Skeletal muscle tissue (tissue), 5 donors: ENCODE results near the gene SNX1. TPM values are rescaled to one million over a fixed set of nuclear protein-coding genes. Genes with fewer than 3 reads are reported as not detected.

ENCODE experiments used
- H3K27ac ChIP-seq: one replicate; pipeline ENCODE4 v1.7.0; 2013; ENCODE audit warnings: mild to moderate bottlenecking, low read depth, low read length, inconsistent platforms
- H3K27me3 ChIP-seq, 3 donors: one replicate each; pipeline ENCODE4 v1.7.0; 2013; ENCODE audit warnings: low read length in 3 of 3; ENCODE audit not compliant: control insufficient read depth in 3 of 3, insufficient read depth in 3 of 3
- H3K36me3 ChIP-seq, 3 donors: one replicate each; pipeline ENCODE4 v1.7.0; 2013; ENCODE audit warnings: low read length in 3 of 3; ENCODE audit not compliant: control insufficient read depth in 3 of 3, insufficient read depth in 3 of 3
- H3K4me1 ChIP-seq, 3 donors: one replicate each; pipeline ENCODE4 v1.7.0; 2013; ENCODE audit warnings: low read length in 3 of 3, mild to moderate bottlenecking in 3 of 3; ENCODE audit not compliant: control insufficient read depth in 3 of 3, insufficient read depth in 3 of 3
- H3K4me3 ChIP-seq, 3 donors: one replicate each; pipeline ENCODE4 v1.7.0; 2013; ENCODE audit warnings: low read length in 3 of 3
- H3K9ac ChIP-seq, 3 donors: one replicate each; pipeline ENCODE4 v1.7.0; 2013; ENCODE audit warnings: low read length in 3 of 3, mild to moderate bottlenecking in 3 of 3, moderate library complexity in 2 of 3, low read depth in 1 of 3
- H3K9me3 ChIP-seq, 3 donors: one replicate each; pipeline ENCODE4 v1.7.0; 2013; ENCODE audit warnings: low read length in 3 of 3; ENCODE audit not compliant: control insufficient read depth in 3 of 3
- small RNA-seq: library from RNA; depleted of rRNA; stranded (forward); fragments of <200 nt; gene quantifications from one replicate; pipeline ENCODE3, GENCODE V24; 2014
- total RNA-seq: library from RNA; depleted of rRNA; stranded (reverse); fragments of >200 nt; gene quantifications from one replicate; pipeline ENCODE4 v1.2.3, GENCODE V29; 2014
- donor health status: Osteomylitis.

Gene SNX1
- total RNA-seq, 1 donor from 2014 or later = 26.6 TPM

DNA sequence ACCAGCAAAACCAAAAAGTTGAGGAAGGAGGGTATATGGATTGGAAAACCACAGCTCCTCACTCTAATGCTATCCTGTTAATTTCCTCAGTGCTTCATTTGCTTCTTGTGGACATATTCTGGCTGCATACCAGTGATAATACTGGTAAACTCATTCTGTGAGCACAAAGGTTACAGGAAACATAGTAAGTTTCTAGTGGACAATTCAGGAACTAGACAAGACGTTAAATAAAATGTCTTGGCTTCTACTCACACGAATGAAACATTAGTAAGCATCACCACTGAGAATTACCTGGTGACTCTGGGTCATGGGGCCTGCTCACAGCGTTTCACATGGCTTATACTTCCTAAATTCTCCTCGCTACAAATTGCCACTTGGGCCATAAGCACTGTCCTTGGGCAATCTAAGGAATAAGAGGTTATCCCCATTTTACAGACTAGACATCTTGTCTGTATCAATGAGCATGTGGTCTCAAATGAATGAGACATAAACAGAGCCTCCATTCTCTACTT lies 87.1 kb downstream of the SNX1 start:
- Histone ChIP-seq H3K9me3 (no peaks in the 10 kb centered on the region), H3K27ac (no peak overlapping the region), H3K4me1 (no peaks in the 10 kb centered on the region), H3K36me3 (peaks cover 6 to 19% (median 9%) of the 10 kb centered on the region in 3 donors), H3K27me3 (no peaks in the 10 kb centered on the region), H3K9ac (no peak overlapping the region), H3K4me3 (no peak overlapping the region)

DNA sequence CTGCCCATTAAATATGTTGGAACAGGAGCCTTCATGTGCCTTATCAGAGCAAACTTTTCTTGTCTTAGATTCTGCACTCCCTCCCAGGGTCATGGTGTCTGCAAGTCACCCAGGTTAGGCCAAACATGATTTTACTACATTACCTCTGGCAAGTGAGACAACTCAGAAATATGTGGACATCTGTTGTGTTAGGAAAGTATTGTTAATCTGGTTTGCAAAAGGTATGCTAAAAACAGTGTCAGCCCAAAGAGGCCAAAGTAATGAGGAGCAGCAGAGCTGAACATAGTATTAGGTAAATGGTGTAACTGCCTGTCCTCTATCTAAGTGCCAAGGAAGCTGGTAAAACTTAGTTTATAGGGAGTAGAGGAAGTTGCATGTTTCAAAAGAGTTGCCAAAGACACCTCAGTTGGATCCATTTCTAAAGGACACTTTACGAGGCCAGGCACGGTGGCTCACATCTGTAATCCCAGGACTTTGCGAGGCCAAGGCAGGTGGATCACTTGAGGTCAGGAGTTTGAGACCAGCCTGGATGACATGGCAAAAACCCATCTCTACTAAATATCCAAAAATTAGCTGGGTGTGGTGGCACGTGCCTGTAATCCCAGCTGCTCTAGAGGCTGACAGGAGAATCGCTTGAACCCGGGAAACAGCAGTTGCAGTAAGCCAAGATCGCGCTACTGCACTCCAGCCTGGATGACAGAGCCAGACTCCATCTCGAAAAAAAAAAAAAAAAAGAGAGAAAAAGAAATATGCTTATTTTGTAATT lies 89.5 kb downstream of the SNX1 start:
- peaks cover under 1 to 7% (median 3%) of the 10 kb centered on the region in 3 donors for H3K36me3 ChIP-seq

DNA sequence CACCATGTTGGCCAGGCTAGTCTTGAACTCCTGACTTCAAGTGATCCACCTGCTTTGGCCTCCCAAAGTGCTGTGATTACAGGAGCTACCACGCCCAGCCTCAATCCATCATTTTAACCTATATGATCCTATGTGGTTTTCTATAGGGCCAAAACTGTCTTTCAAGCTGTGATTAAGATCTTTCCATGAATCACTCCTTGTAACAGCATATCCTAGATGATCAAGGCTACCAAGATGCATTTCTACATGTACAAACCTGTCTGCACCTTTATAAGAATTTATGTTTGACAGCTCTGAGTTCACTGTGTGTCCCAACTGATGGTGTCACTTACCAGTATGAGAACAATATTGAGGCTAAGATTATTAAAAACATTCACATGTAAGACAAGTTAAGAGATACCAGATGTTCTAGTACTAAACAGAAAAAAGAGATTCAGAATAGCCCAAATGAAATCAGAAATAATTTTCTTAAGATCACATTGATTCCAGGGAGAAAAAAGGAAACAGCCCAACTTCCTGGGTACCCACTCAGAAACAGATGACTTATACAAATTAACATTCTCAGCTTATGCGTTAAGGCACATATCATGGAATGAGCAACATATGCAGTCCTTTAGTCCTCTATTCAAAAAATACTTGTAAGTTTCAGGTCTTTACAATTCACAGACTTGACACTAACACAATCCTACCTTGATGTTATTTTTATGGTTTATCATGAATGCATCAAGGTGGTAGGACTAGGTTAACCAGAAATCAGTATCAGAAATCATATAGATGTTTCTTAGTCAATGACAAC lies 91.8 kb downstream of the SNX1 start:
- H3K9me3 ChIP-seq = no peaks in the 10 kb centered on the region

More for the DNA sequence above, 89.5 kb downstream of the SNX1 start:
- Histone ChIP-seq H3K9me3 (no peaks in the 10 kb centered on the region), H3K4me1 (no peaks in the 10 kb centered on the region), H3K27me3 (no peaks in the 10 kb centered on the region), H3K4me3 (no peak overlapping the region), H3K9ac (no peak overlapping the region), H3K27ac (no peak overlapping the region)

More for the DNA sequence above, 91.8 kb downstream of the SNX1 start:
- H3K4me3 ChIP-seq = no peak overlapping the region
- H3K27me3 ChIP-seq = no peaks in the 10 kb centered on the region
- H3K9ac ChIP-seq = no peak overlapping the region
- H3K36me3 ChIP-seq = peaks cover 0 to 2% (median 0%) of the 10 kb centered on the region in 3 donors
- no peak overlapping the region for H3K27ac ChIP-seq
- H3K4me1 ChIP-seq = no peaks in the 10 kb centered on the region

Small RNA genes within 50 kb of the gene (small RNA-seq; reads per million reads assigned to genes)
- not detected for gene RF00019

Other genes with a start within 250 kb of the SNX1 start
- 2.6 TPM for gene DAPK2, start 49.5 kb upstream of the SNX1 start, total RNA-seq
- 54.8 TPM for gene CIAO2A, start 2.1 kb upstream of the SNX1 start, total RNA-seq
- gene SNX22, start 55.7 kb downstream of the SNX1 start, total RNA-seq = 1.0 TPM
- 199 TPM for gene PPIB, start 67.0 kb downstream of the SNX1 start, total RNA-seq